ENCODE results near the gene CGB5.
"Not testable (repeated sequence)": the region's sequence is repeated elsewhere in the genome, so short reads cannot be mapped to it uniquely, and the experiment has no call there.

DNA sequence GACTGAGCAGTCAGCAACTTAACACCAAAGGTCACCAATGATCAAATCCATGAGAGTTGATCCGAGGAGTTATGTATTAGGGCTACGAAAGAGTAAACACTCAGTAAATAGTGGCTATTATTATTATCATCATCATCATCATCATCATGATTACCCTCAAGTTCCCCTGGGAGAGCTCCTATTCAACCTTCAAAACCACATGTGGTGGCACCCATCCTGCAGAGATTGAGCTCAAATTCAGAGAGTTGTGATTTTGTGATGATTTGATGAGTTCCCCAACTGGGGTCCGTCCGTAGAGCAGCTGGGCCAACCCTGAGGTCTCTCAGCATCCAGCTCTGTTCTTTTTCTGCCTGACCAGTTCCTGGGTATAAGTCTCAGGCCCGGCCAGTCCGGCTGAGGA is 18.6 kb upstream of the CGB5 start:
- TF ChIP-seq POLR2A, SPI1, TAF1 (IDR thresholded peaks at IDR 0.05; ENCODE audit: low read depth, low read length): not testable (repeated sequence)

Data from GM12891 (cell line).